HepG2 (cell line): ENCODE measurements around the gene BCL11B.

Experiments
- CAMTA2 ChIP-seq: sonication (generic); formaldehyde crosslinking; IDR thresholded peaks from 2 replicates; pipeline ENCODE4 v1.4.0; 2020; ENCODE audit warnings: mild to moderate bottlenecking, missing genetic modification reagents, borderline replicate concordance
- CBX2 ChIP-seq, 2 experiments: fragments of 200-600 bp in 1 of 2; sonication (generic); formaldehyde crosslinking in 1 of 2; IDR thresholded peaks; 2 replicates each; pipeline versions ENCODE4 v1.7.0 to v1.8.1; 2018 to 2022; ENCODE audit warnings: low read depth in 2 of 2, low read length in 1 of 2, mild to moderate bottlenecking in 1 of 2, missing genetic modification reagents in 1 of 2
- IKZF5 ChIP-seq: IDR thresholded peaks from 2 replicates; pipeline ENCODE4 v1.6.1; 2018; ENCODE audit warnings: missing genetic modification reagents, mild to moderate bottlenecking, missing compliant biosample characterization
- POLR2AphosphoS5 ChIP-seq: IDR thresholded peaks from 2 replicates; pipeline ENCODE4 v1.6.1; 2012; ENCODE audit warnings: low read depth, low read length
- REL ChIP-seq: sonication (generic); formaldehyde crosslinking; conservative IDR thresholded peaks from 2 replicates; pipeline ENCODE4 v1.8.0; 2022; ENCODE audit warnings: mild to moderate bottlenecking, missing genetic modification reagents, moderate library complexity
- SIN3A ChIP-seq: IDR thresholded peaks from 2 replicates; pipeline ENCODE4 v1.6.1; 2011; ENCODE audit warnings: low read depth, mild to moderate bottlenecking, control low read depth, low read length, borderline replicate concordance
- ZNF280B ChIP-seq: sonication (generic); formaldehyde crosslinking; IDR thresholded peaks from 2 replicates; pipeline ENCODE4 v1.5.0; 2020; ENCODE audit warnings: missing genetic modification reagents, mild to moderate bottlenecking, borderline replicate concordance
- ZNF557 ChIP-seq: sonication (generic); formaldehyde crosslinking; IDR thresholded peaks from 2 replicates; pipeline ENCODE4 v1.4.0; 2020; ENCODE audit warnings: missing genetic modification reagents

GRCh38 chr14:99192830-99193229 is 79.2 kb downstream of the BCL11B start:
- TF ChIP-seq CBX2 (IDR thresholded peaks at IDR 0.05; ENCODE audit: low read depth, low read length) (no peak), CBX2 (CRISPR knock-in tag; IDR thresholded peaks at IDR 0.05; ENCODE audit: low read depth) (no peak), ZNF557 (CRISPR knock-in tag) (no peak), CAMTA2 (CRISPR knock-in tag) (no peak), POLR2AphosphoS5 (no peak), SIN3A (no peak), IKZF5 (CRISPR knock-in tag) (no peak), ZNF280B (CRISPR knock-in tag) (no peak), REL (CRISPR knock-in tag) (no peak)
